WTC11 (cell line): Measurements from ENCODE around the gene LDLRAD3. TPM values are rescaled to one million over a fixed set of nuclear protein-coding genes. Genes with fewer than 3 reads are reported as not detected.

Source experiments
- ATAC-seq: fragments of 200-7000 bp; cut with Tn5 transposase; 2 replicates; pipeline ENCODE4 v1.10.0; 2021; ENCODE audit warnings: mild to moderate bottlenecking, moderate library complexity
- CTCF ChIA-PET: fragments of 300-600 bp; sonication (Branson Sonifier 250); formaldehyde crosslinking; loops from one replicate; lab custom pipeline; 2021; ENCODE audit warnings: antibody characterized with exemption; lab: Charles Lee
- POLR2A ChIA-PET: fragments of 350-600 bp; sonication (Branson Sonifier 250); formaldehyde crosslinking; loops from one replicate; lab custom pipeline; 2021; ENCODE audit warnings: antibody characterized with exemption; lab: Charles Lee
- DNase-seq: peaks from one replicate; pipeline ENCODE4 v3.0.0; 2021; ENCODE audit warnings: low spot score
- H3K27ac Mint-ChIP-seq: 2 replicates; pipeline ENCODE4 v1.8.0; 2021; ENCODE audit warnings: mixed read lengths
- H3K27me3 Mint-ChIP-seq: 2 replicates; pipeline ENCODE4 v1.8.0; 2021; ENCODE audit warnings: low read depth, mild to moderate bottlenecking, moderate library complexity, mixed read lengths
- H3K36me3 Mint-ChIP-seq: 2 replicates; pipeline ENCODE4 v1.8.0; 2021; ENCODE audit warnings: mixed read lengths
- H3K4me1 Mint-ChIP-seq: 2 replicates; pipeline ENCODE4 v1.8.0; 2022; ENCODE audit warnings: mixed read lengths
- H3K4me3 Mint-ChIP-seq: 2 replicates; pipeline ENCODE4 v1.8.0; 2021; ENCODE audit warnings: mild to moderate bottlenecking, moderate library complexity, mixed read lengths
- H3K9me3 Mint-ChIP-seq: 2 replicates; pipeline ENCODE4 v1.8.0; 2021; ENCODE audit warnings: mixed read lengths
- AR ChIP-seq: fragments of 250-450 bp; sonication (Bioruptor Pico); IDR thresholded peaks from 2 replicates; pipeline ENCODE4 v1.9.0; 2021; ENCODE audit warnings: mild to moderate bottlenecking
- CBFB ChIP-seq: sonication (generic); formaldehyde crosslinking; IDR thresholded peaks from 2 replicates; pipeline ENCODE4 v1.8.1; 2022; ENCODE audit warnings: mild to moderate bottlenecking, low read depth, missing genetic modification reagents
- CREB1 ChIP-seq: sonication (generic); formaldehyde crosslinking; IDR thresholded peaks from 2 replicates; pipeline ENCODE4 v1.8.0; 2023; ENCODE audit warnings: mild to moderate bottlenecking, missing genetic modification reagents
- E2F1 ChIP-seq: sonication (generic); formaldehyde crosslinking; IDR thresholded peaks from 2 replicates; pipeline ENCODE4 v1.8.0; 2022; ENCODE audit warnings: mild to moderate bottlenecking, missing genetic modification reagents
- ELF4 ChIP-seq: sonication (generic); formaldehyde crosslinking; IDR thresholded peaks from 2 replicates; pipeline ENCODE4 v1.8.1; 2022; ENCODE audit warnings: low read depth, mild to moderate bottlenecking, moderate library complexity, missing genetic modification reagents
- ETV6 ChIP-seq: sonication (generic); formaldehyde crosslinking; IDR thresholded peaks from 2 replicates; pipeline ENCODE4 v1.8.1; 2022; ENCODE audit warnings: mild to moderate bottlenecking, missing genetic modification reagents
- FOXK1 ChIP-seq: sonication (generic); formaldehyde crosslinking; IDR thresholded peaks from 2 replicates; pipeline ENCODE4 v1.8.0; 2022; ENCODE audit warnings: mild to moderate bottlenecking, moderate library complexity, missing genetic modification reagents
- FOXP1 ChIP-seq: sonication (generic); formaldehyde crosslinking; IDR thresholded peaks from 2 replicates; pipeline ENCODE4 v1.8.0; 2022; ENCODE audit warnings: missing genetic modification reagents, mild to moderate bottlenecking, moderate library complexity, borderline replicate concordance
- GABPB1 ChIP-seq: sonication (generic); formaldehyde crosslinking; IDR thresholded peaks from 2 replicates; pipeline ENCODE4 v1.8.1; 2023; ENCODE audit warnings: mild to moderate bottlenecking, missing genetic modification reagents
- KAT7 ChIP-seq: sonication (generic); formaldehyde crosslinking; IDR thresholded peaks from 2 replicates; pipeline ENCODE4 v1.8.1; 2023; ENCODE audit warnings: missing genetic modification reagents, mild to moderate bottlenecking, borderline replicate concordance
- MXD4 ChIP-seq: fragments of 250-450 bp; sonication (Bioruptor Pico); IDR thresholded peaks from 2 replicates; pipeline ENCODE4 v1.8.0; 2021; ENCODE audit warnings: mild to moderate bottlenecking, moderate library complexity, borderline replicate concordance
- MYBL2 ChIP-seq: sonication (generic); formaldehyde crosslinking; IDR thresholded peaks from 2 replicates; pipeline ENCODE4 v1.8.1; 2023; ENCODE audit warnings: mild to moderate bottlenecking, moderate library complexity, missing genetic modification reagents
- PREB ChIP-seq: sonication (generic); formaldehyde crosslinking; IDR thresholded peaks from 2 replicates; pipeline ENCODE4 v1.8.1; 2022; ENCODE audit warnings: mild to moderate bottlenecking, missing genetic modification reagents, moderate library complexity, borderline replicate concordance
- PRRX2 ChIP-seq: fragments of 250-450 bp; sonication (Bioruptor Pico); IDR thresholded peaks from 2 replicates; pipeline ENCODE4 v1.8.0; 2021; ENCODE audit warnings: mild to moderate bottlenecking
- RORB ChIP-seq: fragments of 250-450 bp; sonication (Bioruptor Pico); IDR thresholded peaks from 2 replicates; pipeline ENCODE4 v1.9.0; 2021; ENCODE audit warnings: mild to moderate bottlenecking
- SMAD3 ChIP-seq: sonication (generic); formaldehyde crosslinking; IDR thresholded peaks from 2 replicates; pipeline ENCODE4 v1.8.0; 2022; ENCODE audit warnings: missing genetic modification reagents, mild to moderate bottlenecking, borderline replicate concordance
- ZNF219 ChIP-seq: sonication (generic); formaldehyde crosslinking; IDR thresholded peaks from 2 replicates; pipeline ENCODE4 v1.8.0; 2023; ENCODE audit warnings: missing genetic modification reagents, mild to moderate bottlenecking, borderline replicate concordance
- ZSCAN18 ChIP-seq: fragments of 250-450 bp; sonication (Bioruptor Pico); IDR thresholded peaks from 2 replicates; pipeline ENCODE4 v2.1.2; 2022; ENCODE audit warnings: mild to moderate bottlenecking, moderate library complexity
- total RNA-seq: library from RNA; stranded (reverse); gene quantifications from 3 replicates; pipeline ENCODE4 v1.2.3, GENCODE V29; 2021
- TF ChIP-seq, protein P1 (sequence below): sonication (generic); formaldehyde crosslinking; IDR thresholded peaks from 2 replicates; pipeline ENCODE4 v1.8.1; 2022; ENCODE audit warnings: mild to moderate bottlenecking, moderate library complexity, missing genetic modification reagents
- TF ChIP-seq, protein P2 (sequence below): sonication (generic); formaldehyde crosslinking; IDR thresholded peaks from 2 replicates; pipeline ENCODE4 v1.8.0; 2023; ENCODE audit warnings: missing genetic modification reagents
- TF ChIP-seq, protein P3 (sequence below): fragments of 200-600 bp; IDR thresholded peaks from 2 replicates; pipeline ENCODE4 v1.8.0; 2022; ENCODE audit warnings: antibody characterized with exemption

LDLRAD3 gene
- total RNA-seq, 1 experiment from 2014 or later = 14.5 TPM

DNA sequence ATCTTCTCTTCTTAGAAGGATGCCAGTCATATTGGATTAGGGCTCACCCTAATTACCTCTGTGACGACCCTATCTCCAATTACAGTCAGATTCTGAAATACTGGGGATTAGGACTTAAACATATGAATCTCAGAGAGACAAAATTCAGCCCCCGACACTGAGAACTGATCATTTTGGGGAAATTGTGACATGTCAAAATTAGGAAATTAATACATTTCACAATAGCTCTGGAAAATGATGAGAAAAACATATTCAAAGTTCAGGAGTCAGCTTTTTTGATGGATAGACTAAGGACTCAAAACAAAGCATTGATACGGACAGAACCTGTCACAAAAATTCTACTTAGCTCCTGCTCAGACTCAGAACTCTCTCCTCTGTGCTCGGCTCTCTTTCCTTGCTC, 304.6 kb downstream of the LDLRAD3 start (continued):
- TF ChIP-seq E2F1 (CRISPR knock-in tag) = no peak
- no peak for TF ChIP-seq MYBL2 (CRISPR knock-in tag)
- no peak for TF ChIP-seq FOXP1 (CRISPR knock-in tag)
- no peak for TF ChIP-seq ZSCAN18 (CRISPR knock-in tag)
- no peak for TF ChIP-seq FOXK1 (CRISPR knock-in tag)
- no peak for TF ChIP-seq ELF4 (CRISPR knock-in tag)
- TF ChIP-seq GABPB1 (CRISPR knock-in tag) = no peak
- TF ChIP-seq, protein P1, sequence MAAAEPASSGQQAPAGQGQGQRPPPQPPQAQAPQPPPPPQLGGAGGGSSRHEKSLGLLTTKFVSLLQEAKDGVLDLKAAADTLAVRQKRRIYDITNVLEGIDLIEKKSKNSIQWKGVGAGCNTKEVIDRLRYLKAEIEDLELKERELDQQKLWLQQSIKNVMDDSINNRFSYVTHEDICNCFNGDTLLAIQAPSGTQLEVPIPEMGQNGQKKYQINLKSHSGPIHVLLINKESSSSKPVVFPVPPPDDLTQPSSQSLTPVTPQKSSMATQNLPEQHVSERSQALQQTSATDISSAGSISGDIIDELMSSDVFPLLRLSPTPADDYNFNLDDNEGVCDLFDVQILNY = no peak
- TF ChIP-seq, protein P2, sequence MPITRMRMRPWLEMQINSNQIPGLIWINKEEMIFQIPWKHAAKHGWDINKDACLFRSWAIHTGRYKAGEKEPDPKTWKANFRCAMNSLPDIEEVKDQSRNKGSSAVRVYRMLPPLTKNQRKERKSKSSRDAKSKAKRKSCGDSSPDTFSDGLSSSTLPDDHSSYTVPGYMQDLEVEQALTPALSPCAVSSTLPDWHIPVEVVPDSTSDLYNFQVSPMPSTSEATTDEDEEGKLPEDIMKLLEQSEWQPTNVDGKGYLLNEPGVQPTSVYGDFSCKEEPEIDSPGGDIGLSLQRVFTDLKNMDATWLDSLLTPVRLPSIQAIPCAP (CRISPR knock-in tag) = no peak
- TF ChIP-seq KAT7 = no peak
- no peak for TF ChIP-seq ETV6

DNA sequence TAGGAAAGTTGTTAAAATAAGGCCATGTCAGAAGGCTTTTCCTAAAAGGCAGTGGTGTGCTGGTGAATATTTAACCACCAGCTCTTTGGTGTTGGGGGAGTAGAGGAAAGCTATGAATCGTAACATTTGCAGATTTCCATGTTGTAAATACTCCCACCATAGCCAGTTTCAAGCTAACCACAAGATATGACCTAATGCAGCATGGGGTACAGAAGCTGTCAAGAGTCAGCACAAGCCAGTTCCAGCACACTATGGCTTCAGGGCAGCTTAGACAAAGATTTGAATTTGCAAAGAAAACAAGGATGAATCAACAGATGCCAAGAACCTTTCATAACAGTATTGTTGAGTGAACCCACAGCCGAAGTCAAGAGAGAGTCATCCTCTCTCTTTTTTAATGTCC, 305.4 kb downstream of the LDLRAD3 start:
- no peak overlapping the region for H3K4me3 Mint-ChIP-seq
- H3K36me3 Mint-ChIP-seq = no peaks in the 10 kb centered on the region
- peaks cover 3% of the 10 kb centered on the region; the same call in 1 of the 2 replicates for H3K27me3 Mint-ChIP-seq
- H3K4me1 Mint-ChIP-seq = no peaks in the 10 kb centered on the region
- DNase-seq (no peak), ATAC-seq (no peak)
- peaks cover 24% of the 10 kb centered on the region for H3K9me3 Mint-ChIP-seq
- no peak overlapping the region for H3K27ac Mint-ChIP-seq
- CTCF ChIA-PET = interaction anchor here (0.7 to 4.2 kb wide), 6 partner anchors 9 to 761 kb away, joined by 3 to 18 read pairs (median 4); no protein-coding TSS in a partner anchor
- POLR2A ChIA-PET = interaction anchor here (0.6 kb wide), 1 partner anchor 20 kb away, joined by 3 read pairs; no protein-coding TSS in a partner anchor
- TF ChIP-seq PREB (CRISPR knock-in tag) (no peak), SMAD3 (CRISPR knock-in tag) (no peak), AR (no peak), MXD4 (CRISPR knock-in tag) (no peak), E2F1 (CRISPR knock-in tag) (no peak), MYBL2 (CRISPR knock-in tag) (no peak), RORB (CRISPR knock-in tag) (no peak), ZNF219 (CRISPR knock-in tag) (no peak), PRRX2 (CRISPR knock-in tag) (no peak), CREB1 (CRISPR knock-in tag) (no peak), CBFB (CRISPR knock-in tag) (no peak)
- TF ChIP-seq, protein P3, sequence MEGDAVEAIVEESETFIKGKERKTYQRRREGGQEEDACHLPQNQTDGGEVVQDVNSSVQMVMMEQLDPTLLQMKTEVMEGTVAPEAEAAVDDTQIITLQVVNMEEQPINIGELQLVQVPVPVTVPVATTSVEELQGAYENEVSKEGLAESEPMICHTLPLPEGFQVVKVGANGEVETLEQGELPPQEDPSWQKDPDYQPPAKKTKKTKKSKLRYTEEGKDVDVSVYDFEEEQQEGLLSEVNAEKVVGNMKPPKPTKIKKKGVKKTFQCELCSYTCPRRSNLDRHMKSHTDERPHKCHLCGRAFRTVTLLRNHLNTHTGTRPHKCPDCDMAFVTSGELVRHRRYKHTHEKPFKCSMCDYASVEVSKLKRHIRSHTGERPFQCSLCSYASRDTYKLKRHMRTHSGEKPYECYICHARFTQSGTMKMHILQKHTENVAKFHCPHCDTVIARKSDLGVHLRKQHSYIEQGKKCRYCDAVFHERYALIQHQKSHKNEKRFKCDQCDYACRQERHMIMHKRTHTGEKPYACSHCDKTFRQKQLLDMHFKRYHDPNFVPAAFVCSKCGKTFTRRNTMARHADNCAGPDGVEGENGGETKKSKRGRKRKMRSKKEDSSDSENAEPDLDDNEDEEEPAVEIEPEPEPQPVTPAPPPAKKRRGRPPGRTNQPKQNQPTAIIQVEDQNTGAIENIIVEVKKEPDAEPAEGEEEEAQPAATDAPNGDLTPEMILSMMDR = no peak
- TF ChIP-seq, protein P2 (CRISPR knock-in tag) = no peak
- TF ChIP-seq, protein P1 = no peak
